Thyroid gland (tissue), 4 donors: ENCODE data around the gene CHRDL2. TPM values are rescaled to one million over a fixed set of nuclear protein-coding genes. Genes with fewer than 3 reads are reported as not detected.

ENCODE experiments used
- DNase-seq, 2 donors: peaks; one replicate each; pipeline ENCODE4 v3.0.0-alpha.2; 2019
- H3K27ac ChIP-seq, 3 donors: fragments of 200-600 bp; sonication (generic); 1 replicate in 2 of 3; 2 replicates in 1 of 3; pipeline ENCODE4 v1.5.1; 2016 to 2019; ENCODE audit warnings: mild to moderate bottlenecking in 1 of 3, moderate library complexity in 1 of 3
- H3K27me3 ChIP-seq: fragments of 200-600 bp; sonication (generic); one replicate; pipeline ENCODE4 v1.5.1; 2019
- H3K36me3 ChIP-seq, 2 donors: fragments of 200-600 bp; sonication (generic); one replicate each; pipeline ENCODE4 v1.5.1; 2016 to 2019
- H3K4me1 ChIP-seq, 2 donors: fragments of 200-600 bp; sonication (generic); one replicate each; pipeline ENCODE4 v1.5.1; 2017 to 2019
- H3K4me3 ChIP-seq, 3 donors: fragments of 200-600 bp; sonication (generic); replicated peaks in 1 of 3; 1 replicate in 2 of 3; 2 replicates in 1 of 3; pipeline ENCODE4 v1.5.1; 2016; ENCODE audit warnings: mild to moderate bottlenecking in 1 of 3
- H3K9me3 ChIP-seq: fragments of 200-600 bp; sonication (generic); one replicate; pipeline ENCODE4 v1.5.1; 2017
- CTCF ChIP-seq, 6 experiments: fragments of 200-600 bp in 3 of 6; fragments of 450-650 bp in 3 of 6; sonication (generic) in 3 of 6; IDR thresholded peaks; one replicate each; pipeline ENCODE4 v1.5.1; 2016 to 2019; ENCODE audit warnings: antibody characterized with exemption in 6 of 6, mild to moderate bottlenecking in 2 of 6, inconsistent platforms in 1 of 6, moderate library complexity in 1 of 6
- POLR2A ChIP-seq, 2 donors: fragments of 450-650 bp; IDR thresholded peaks; one replicate each; pipeline ENCODE4 v1.6.1; 2017; ENCODE audit warnings: antibody characterized with exemption in 2 of 2, mild to moderate bottlenecking in 2 of 2, moderate library complexity in 1 of 2
- WGBS, 2 donors: methylation state at CpG; one replicate each; pipeline ENCODE4 v1.1.5; 2017; 5-methylcytosine and 5-hydroxymethylcytosine counted together
- intact Hi-C: fragments of 100-400 bp; cut with DNase I; formaldehyde crosslinking; loops from one replicate; pipeline ENCODE4 v1.15.1; 2023
- total RNA-seq, 4 donors: library from RNA; depleted of rRNA; stranded (reverse); fragments of >200 nt; gene quantifications; one replicate each; pipeline ENCODE4 v1.2.3, GENCODE V29; 2016

The CHRDL2 gene
- total RNA-seq, 4 donors from 2014 or later = not detected

GRCh38 chr11:74720596-74721478 lies 10.4 kb downstream of the CHRDL2 start:
- Histone ChIP-seq H3K27me3 (no peaks in the 10 kb centered on the region), H3K4me3 (no peak overlapping the region), H3K4me1 (peaks cover 13 to 20% of the 10 kb centered on the region in 2 donors), H3K9me3 (no peaks in the 10 kb centered on the region), H3K27ac (no peak overlapping the region), H3K36me3 (no peaks in the 10 kb centered on the region)
- intact Hi-C loops = loop anchor here (10.0 kb wide), 1 partner anchor 86 kb away; no protein-coding TSS in a partner anchor
- 72 to 79% methylated on average over 13 to 17 of the region's 17 CpGs for WGBS, 2 donors
- peak in 1 of 2 donors; percentile 6 for DNase-seq
- no peak for TF ChIP-seq CTCF (IDR thresholded peaks at IDR 0.05)
- no peak for TF ChIP-seq POLR2A (IDR thresholded peaks at IDR 0.05)

- 95 to 99% methylated on average over 5 of the region's 5 CpGs for WGBS, 2 donors
- TF ChIP-seq POLR2A (IDR thresholded peaks at IDR 0.05) (no peak), CTCF (IDR thresholded peaks at IDR 0.05) (no peak)
- Histone ChIP-seq H3K4me3 (no peak overlapping the region), H3K36me3 (no peaks in the 10 kb centered on the region), H3K27ac (no peak overlapping the region), H3K27me3 (no peaks in the 10 kb centered on the region), H3K9me3 (no peaks in the 10 kb centered on the region), H3K4me1 (peaks cover 13 to 20% of the 10 kb centered on the region in 2 donors)
- no peak for DNase-seq
- intact Hi-C loops = no loop called here
Measured at GRCh38 chr11:74719011-74719410, 12.2 kb downstream of the CHRDL2 start.

- peak in 1 of 2 donors; percentile 6 for DNase-seq
- WGBS, 2 donors = 55 to 58% methylated on average over 5 of the region's 5 CpGs
- Histone ChIP-seq H3K27ac (peak overlapping the region in 2 of 3 donors; percentile 24 to 49), H3K9me3 (no peaks in the 10 kb centered on the region), H3K4me3 (no peak overlapping the region), H3K36me3 (no peaks in the 10 kb centered on the region), H3K27me3 (no peaks in the 10 kb centered on the region), H3K4me1 (peaks cover 13 to 20% of the 10 kb centered on the region in 2 donors)
- intact Hi-C loops = no loop called here
- TF ChIP-seq CTCF (IDR thresholded peaks at IDR 0.05) (no peak), POLR2A (IDR thresholded peaks at IDR 0.05) (no peak)
Measured at GRCh38 chr11:74717221-74717969, 13.8 kb downstream of the CHRDL2 start.

GRCh38 chr11:74714904-74715303 lies 16.3 kb downstream of the CHRDL2 start:
- intact Hi-C loops = no loop called here
- no peak overlapping the region for H3K27ac ChIP-seq
- peaks cover 10 to 13% of the 10 kb centered on the region in 2 donors for H3K4me1 ChIP-seq
- no peak overlapping the region for H3K4me3 ChIP-seq
- TF ChIP-seq CTCF (IDR thresholded peaks at IDR 0.05) (no peak), POLR2A (IDR thresholded peaks at IDR 0.05) (no peak)
- no peaks in the 10 kb centered on the region for H3K27me3 ChIP-seq
- H3K36me3 ChIP-seq = no peaks in the 10 kb centered on the region
- DNase-seq = no peak
- 93 to 94% methylated on average over 7 of the region's 7 CpGs for WGBS, 2 donors
- H3K9me3 ChIP-seq = no peaks in the 10 kb centered on the region
